ENCODE measurements around the gene NECAB3.

The NECAB3 gene

DNA sequence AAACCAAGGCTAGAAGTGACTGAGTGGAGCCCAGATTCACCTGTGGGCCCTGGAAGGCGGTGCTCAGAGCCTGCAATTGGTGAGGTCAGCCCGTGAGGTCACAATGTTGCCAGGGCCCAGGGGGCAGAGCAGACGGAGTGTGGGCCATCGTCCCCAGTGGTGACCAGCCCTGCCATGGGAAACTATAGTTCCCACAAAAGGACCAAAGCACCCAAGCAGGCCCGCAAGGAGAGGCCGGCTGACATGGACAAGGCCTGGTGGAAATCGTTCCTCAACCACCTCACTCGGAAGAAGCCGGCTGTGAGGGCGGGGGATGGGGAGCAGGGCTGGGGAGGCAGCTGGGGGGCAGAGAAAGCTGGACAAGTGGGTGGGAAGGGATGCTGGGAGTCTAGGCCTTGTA is 12.1 kb downstream of the NECAB3 start, which contains the start of gene C20orf144:
C20orf144 (plus strand) TSS at position 156 of the 400 bp plus-strand sequence; CDS start at position 175, 19 bp downstream.
- TF ChIP-seq RAD21 (IDR thresholded peaks at IDR 0.05; ENCODE audit: low read depth) (no peak), CREB1 (IDR thresholded peaks at IDR 0.05; ENCODE audit: low read depth) (no peak), ZBTB7A (IDR thresholded peaks at IDR 0.05; ENCODE audit: low read depth) (no peak), TCF12 (IDR thresholded peaks at IDR 0.05; ENCODE audit: low read depth) (no peak), NFIC (IDR thresholded peaks at IDR 0.05) (no peak), EGR1 (IDR thresholded peaks at IDR 0.05) (no peak), CEBPB (IDR thresholded peaks at IDR 0.05) (no peak), YY1 (IDR thresholded peaks at IDR 0.05; ENCODE audit: low read depth) (no peak), MAX (IDR thresholded peaks at IDR 0.05) (no peak), TAF1 (IDR thresholded peaks at IDR 0.05; ENCODE audit: low read depth) (no peak), EP300 (IDR thresholded peaks at IDR 0.05; ENCODE audit: borderline replicate concordance) (no peak), TEAD4 (IDR thresholded peaks at IDR 0.05) (no peak), FOXM1 (IDR thresholded peaks at IDR 0.05; ENCODE audit: borderline replicate concordance, low read depth) (no peak)
- TF ChIP-seq, protein P1, sequence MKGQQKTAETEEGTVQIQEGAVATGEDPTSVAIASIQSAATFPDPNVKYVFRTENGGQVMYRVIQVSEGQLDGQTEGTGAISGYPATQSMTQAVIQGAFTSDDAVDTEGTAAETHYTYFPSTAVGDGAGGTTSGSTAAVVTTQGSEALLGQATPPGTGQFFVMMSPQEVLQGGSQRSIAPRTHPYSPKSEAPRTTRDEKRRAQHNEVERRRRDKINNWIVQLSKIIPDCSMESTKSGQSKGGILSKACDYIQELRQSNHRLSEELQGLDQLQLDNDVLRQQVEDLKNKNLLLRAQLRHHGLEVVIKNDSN (IDR thresholded peaks at IDR 0.05) = no peak

GRCh38 chr20:33660685-33661058 is 13.6 kb downstream of the NECAB3 start:
- TF ChIP-seq YY1 (IDR thresholded peaks at IDR 0.05; ENCODE audit: low read depth) = no peak
- TF ChIP-seq, protein P1 (IDR thresholded peaks at IDR 0.05) = no peak
- TF ChIP-seq CREB1 (IDR thresholded peaks at IDR 0.05; ENCODE audit: low read depth) = no peak
- no peak for TF ChIP-seq RAD21 (IDR thresholded peaks at IDR 0.05; ENCODE audit: low read depth)
- no peak for TF ChIP-seq EP300 (IDR thresholded peaks at IDR 0.05; ENCODE audit: borderline replicate concordance)
- no peak for TF ChIP-seq CEBPB (IDR thresholded peaks at IDR 0.05)
- no peak for TF ChIP-seq TAF1 (IDR thresholded peaks at IDR 0.05; ENCODE audit: low read depth)
- TF ChIP-seq FOXM1 (IDR thresholded peaks at IDR 0.05; ENCODE audit: borderline replicate concordance, low read depth) = no peak
- no peak for TF ChIP-seq EGR1 (IDR thresholded peaks at IDR 0.05)

DNA sequence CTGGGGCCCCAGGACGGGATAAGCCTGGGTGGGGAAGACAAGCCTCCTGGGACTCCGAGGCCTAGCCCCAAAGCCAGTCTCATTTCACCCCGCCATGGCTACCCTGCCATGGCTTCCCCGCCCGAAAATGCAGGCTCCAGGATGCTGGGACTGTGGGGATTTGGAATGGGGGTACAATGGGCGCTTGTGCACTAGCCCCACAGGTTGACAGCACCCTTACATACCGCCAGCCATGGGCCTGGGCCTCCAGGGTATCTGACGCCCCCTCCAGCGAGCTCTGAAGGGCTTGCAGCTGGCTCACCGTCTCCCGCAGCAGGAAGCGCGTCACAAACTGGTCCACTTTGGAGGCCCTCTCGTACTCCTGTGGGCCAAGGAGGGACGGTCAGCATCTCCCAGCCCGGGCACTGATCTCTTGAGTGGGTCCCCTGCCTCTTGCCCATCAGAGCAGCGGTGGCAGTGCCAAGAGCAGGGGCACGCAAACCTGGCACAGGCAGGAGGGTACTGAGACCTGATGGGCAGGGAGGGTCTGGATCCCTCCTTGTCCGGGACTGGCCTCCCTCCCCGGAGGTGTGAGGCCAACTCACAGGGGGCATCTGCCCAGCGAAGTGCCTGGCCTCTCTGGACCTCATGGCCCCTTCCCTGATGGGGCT is 14.1 kb downstream of the NECAB3 start:
- no peak for TF ChIP-seq EGR1 (IDR thresholded peaks at IDR 0.05)
- no peak for TF ChIP-seq FOXM1 (IDR thresholded peaks at IDR 0.05; ENCODE audit: borderline replicate concordance, low read depth)
- no peak for TF ChIP-seq MAX (IDR thresholded peaks at IDR 0.05)
- no peak for TF ChIP-seq TCF12 (IDR thresholded peaks at IDR 0.05; ENCODE audit: low read depth)
- TF ChIP-seq, protein P1 (IDR thresholded peaks at IDR 0.05) = no peak
- no peak for TF ChIP-seq EP300 (IDR thresholded peaks at IDR 0.05; ENCODE audit: borderline replicate concordance)

- TF ChIP-seq REST (IDR thresholded peaks at IDR 0.05; ENCODE audit: low read depth) = no peak
- no peak for TF ChIP-seq MAX (IDR thresholded peaks at IDR 0.05)
- no peak for TF ChIP-seq FOXM1 (IDR thresholded peaks at IDR 0.05; ENCODE audit: borderline replicate concordance, low read depth)
- no peak for TF ChIP-seq RAD21 (IDR thresholded peaks at IDR 0.05; ENCODE audit: low read depth)
Measured at GRCh38 chr20:33659341-33660034, 14.7 kb downstream of the NECAB3 start.

DNA sequence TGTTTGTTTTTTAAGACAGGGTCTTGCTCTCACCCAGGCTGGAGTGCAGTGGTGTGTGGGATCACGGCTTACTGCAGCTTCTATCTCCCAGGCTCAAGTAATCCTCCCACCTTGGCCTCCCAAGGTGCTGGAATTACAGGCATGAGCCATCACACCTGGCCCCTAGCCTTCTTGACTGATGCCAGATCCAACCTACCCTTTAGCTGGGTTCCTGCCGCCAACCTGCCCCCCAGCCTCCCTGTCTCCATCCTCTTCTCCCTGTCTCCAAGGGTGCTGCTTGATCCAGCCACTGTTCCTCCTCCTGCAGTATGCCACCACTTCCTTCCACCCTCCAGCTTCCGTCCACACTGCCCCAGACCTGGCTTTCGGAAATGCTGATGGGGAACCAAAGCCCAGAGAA is 15.3 kb downstream of the NECAB3 start:
- no peak for TF ChIP-seq REST (IDR thresholded peaks at IDR 0.05; ENCODE audit: low read depth)
- TF ChIP-seq NFIC (IDR thresholded peaks at IDR 0.05) = no peak
- no peak for TF ChIP-seq EP300 (IDR thresholded peaks at IDR 0.05; ENCODE audit: borderline replicate concordance)
- no peak for TF ChIP-seq CREB1 (IDR thresholded peaks at IDR 0.05; ENCODE audit: low read depth)
- no peak for TF ChIP-seq RAD21 (IDR thresholded peaks at IDR 0.05; ENCODE audit: low read depth)
- no peak for TF ChIP-seq MAX (IDR thresholded peaks at IDR 0.05)
- TF ChIP-seq FOXM1 (IDR thresholded peaks at IDR 0.05; ENCODE audit: borderline replicate concordance, low read depth) = no peak
- no peak for TF ChIP-seq TEAD4 (IDR thresholded peaks at IDR 0.05)
- no peak for TF ChIP-seq EGR1 (IDR thresholded peaks at IDR 0.05)
- TF ChIP-seq TAF1 (IDR thresholded peaks at IDR 0.05; ENCODE audit: low read depth) = no peak
- TF ChIP-seq YY1 (IDR thresholded peaks at IDR 0.05; ENCODE audit: low read depth) = no peak
- TF ChIP-seq, protein P1 (IDR thresholded peaks at IDR 0.05) = no peak
- TF ChIP-seq TCF12 (IDR thresholded peaks at IDR 0.05; ENCODE audit: low read depth) = no peak
- no peak for TF ChIP-seq CEBPB (IDR thresholded peaks at IDR 0.05)
- TF ChIP-seq ZBTB7A (IDR thresholded peaks at IDR 0.05; ENCODE audit: low read depth) = no peak

Data from Ishikawa (cell line).